HepG2 (cell line): ENCODE measurements around the gene KCNIP4. TPM values are rescaled to one million over a fixed set of nuclear protein-coding genes. Genes with fewer than 3 reads are reported as not detected.
A peak's percentile ranks its signal among the peaks of the same experiment; 100 is the strongest.

Experiments
- ATAC-seq: fragments of 200-7000 bp; cut with Tn5 transposase; 3 replicates; pipeline ENCODE4 v1.9.1; 2020; ENCODE audit warnings: mild to moderate bottlenecking, moderate library complexity
- BruUV-seq: library from RNA; stranded (reverse); fragments of 400-500 nt; replicated peaks from 2 replicates; lab custom pipeline; 2021; lab: Mats Ljungman, UMichigan
- CTCF ChIA-PET: fragments of 300-600 bp; formaldehyde crosslinking; extraction: SDS; loops from one replicate; lab custom pipeline; 2021; ENCODE audit warnings: low total read pairs, inconsistent platforms, low intra/inter-chr PET ratio; lab: Yijun Ruan, JAX
- POLR2A ChIA-PET: fragments of 350-600 bp; sonication (Branson Sonifier 250); formaldehyde crosslinking; loops from one replicate; lab custom pipeline; 2020; ENCODE audit warnings: antibody characterized with exemption, inconsistent platforms; lab: Yijun Ruan, JAX
- DNase-seq: peaks from one replicate; pipeline ENCODE4 v3.0.0-alpha.2; 2015; ENCODE audit warnings: low spot score
- FAIRE-seq: peaks from 3 replicates; lab custom pipeline; 2011; peaks lifted over from hg19 to GRCh38; lab: Jason Lieb, UNC
- H2AFZ ChIP-seq: one replicate; pipeline ENCODE4 v1.6.1; 2011; ENCODE audit warnings: low read length, inconsistent platforms
- H3K27ac ChIP-seq: fragments of 300-600 bp; 3 replicates; pipeline ENCODE4 v1.8.0; 2011; ENCODE audit warnings: mixed run types, mild to moderate bottlenecking, mixed read lengths, low read length, inconsistent platforms; ENCODE audit not compliant: insufficient read depth; ENCODE audit errors: extremely low read length
- H3K27me3 ChIP-seq, 2 experiments: fragments of 200-600 bp in 1 of 2; 2 replicates in 1 of 2; 3 replicates in 1 of 2; pipeline versions ENCODE4 v1.6.0 to v1.8.0; 2011; ENCODE audit warnings: low read length in 2 of 2, mild to moderate bottlenecking in 2 of 2, moderate library complexity in 2 of 2, inconsistent platforms in 1 of 2; ENCODE audit not compliant: insufficient read depth in 2 of 2, control insufficient read depth in 1 of 2
- H3K36me3 ChIP-seq, 2 experiments: fragments of 200-600 bp in 1 of 2; replicated peaks in 1 of 2; 2 replicates in 1 of 2; 3 replicates in 1 of 2; pipeline versions ENCODE4 v1.5.1 to v1.8.0; 2011; ENCODE audit warnings: low read length in 2 of 2, inconsistent platforms in 1 of 2; ENCODE audit not compliant: insufficient read depth in 2 of 2, control insufficient read depth in 1 of 2
- H3K4me1 ChIP-seq: 2 replicates; pipeline ENCODE4 v1.5.1; 2012; ENCODE audit warnings: low read length, inconsistent platforms; ENCODE audit not compliant: insufficient read depth
- H3K4me2 ChIP-seq: 2 replicates; pipeline ENCODE4 v1.6.0; 2011; ENCODE audit warnings: low read depth, low read length, inconsistent platforms
- H3K4me3 ChIP-seq, 3 experiments: fragments of 200-600 bp in 1 of 3; sonication (generic), shearing (Covaris generic) in 1 of 3; replicated peaks in 1 of 3; 2 replicates each; pipeline ENCODE4 v1.5.1; 2011 to 2016; ENCODE audit warnings: low read length in 3 of 3, inconsistent platforms in 2 of 3, low read depth in 2 of 3, mild to moderate bottlenecking in 2 of 3, control low read depth in 1 of 3, mixed read lengths in 1 of 3; ENCODE audit not compliant: insufficient read depth in 1 of 3
- H3K79me2 ChIP-seq: one replicate; pipeline ENCODE4 v1.6.1; 2011; ENCODE audit warnings: low read length, inconsistent platforms; ENCODE audit not compliant: insufficient read depth
- H3K9ac ChIP-seq: 2 replicates; pipeline ENCODE4 v1.6.0; 2011; ENCODE audit warnings: mild to moderate bottlenecking, low read depth, low read length, inconsistent platforms; ENCODE audit not compliant: insufficient read depth
- H3K9me3 ChIP-seq: 2 replicates; pipeline ENCODE4 v1.5.1; 2012; ENCODE audit warnings: mild to moderate bottlenecking, low read length
- H4K20me1 ChIP-seq: 2 replicates; pipeline ENCODE4 v1.6.0; 2011; ENCODE audit warnings: inconsistent platforms, mild to moderate bottlenecking, low read length, moderate library complexity; ENCODE audit not compliant: insufficient read depth
- AKAP8 ChIP-seq: sonication (generic); formaldehyde crosslinking; IDR thresholded peaks from 2 replicates; pipeline ENCODE4 v1.5.1; 2020; ENCODE audit warnings: mild to moderate bottlenecking, missing genetic modification reagents
- BCL3 ChIP-seq: sonication (generic); formaldehyde crosslinking; IDR thresholded peaks from 2 replicates; pipeline ENCODE4 v1.5.1; 2020; ENCODE audit warnings: mild to moderate bottlenecking, missing genetic modification reagents, moderate library complexity
- ISL2 ChIP-seq: sonication (generic); formaldehyde crosslinking; IDR thresholded peaks from 2 replicates; pipeline ENCODE4 v1.5.0; 2020; ENCODE audit warnings: missing genetic modification reagents
- KDM1A ChIP-seq: IDR thresholded peaks from 2 replicates; pipeline ENCODE4 v1.6.1; 2016; ENCODE audit warnings: missing compliant biosample characterization
- MAFF ChIP-seq: IDR thresholded peaks from 2 replicates; pipeline ENCODE4 v1.6.1; 2011; ENCODE audit warnings: low read depth, low read length, improper control_type of control experiment
- MAFK ChIP-seq, 2 experiments: IDR thresholded peaks in 1 of 2; conservative IDR thresholded peaks in 1 of 2; 2 replicates each; pipeline ENCODE4 v1.6.1; 2011; ENCODE audit warnings: improper control_type of control experiment in 2 of 2, low read length in 2 of 2
- PREB ChIP-seq: sonication (generic); formaldehyde crosslinking; IDR thresholded peaks from 2 replicates; pipeline ENCODE4 v1.4.0; 2020; ENCODE audit warnings: missing genetic modification reagents
- SYNCRIP ChIP-seq: fragments of 200-400 bp; formaldehyde crosslinking; IDR thresholded peaks from 2 replicates; pipeline ENCODE4 v1.6.1; 2018; ENCODE audit warnings: mild to moderate bottlenecking, low read depth, low read length; ENCODE audit not compliant: insufficient read depth
- ZNF546 ChIP-seq: sonication (generic); formaldehyde crosslinking; conservative IDR thresholded peaks from 2 replicates; pipeline ENCODE4 v1.8.1; 2023; ENCODE audit warnings: mild to moderate bottlenecking, missing genetic modification reagents
- ZNF746 ChIP-seq: sonication (generic); formaldehyde crosslinking; IDR thresholded peaks from 2 replicates; pipeline ENCODE4 v1.8.0; 2022; ENCODE audit warnings: mild to moderate bottlenecking, missing genetic modification reagents
- ZNF782 ChIP-seq: sonication (generic); formaldehyde crosslinking; IDR thresholded peaks from 2 replicates; pipeline ENCODE4 v1.4.0; 2020; ENCODE audit warnings: missing genetic modification reagents, mild to moderate bottlenecking, borderline replicate concordance
- ZNF83 ChIP-seq: sonication (generic); formaldehyde crosslinking; IDR thresholded peaks from 2 replicates; pipeline ENCODE4 v1.4.0; 2020; ENCODE audit warnings: missing genetic modification reagents, mild to moderate bottlenecking, borderline replicate concordance
- ZNF878 ChIP-seq: sonication (generic); formaldehyde crosslinking; IDR thresholded peaks from 2 replicates; pipeline ENCODE4 v1.8.1; 2023; ENCODE audit warnings: mild to moderate bottlenecking, missing genetic modification reagents, moderate library complexity
- WGBS: methylation state at CpG from one replicate; pipeline ENCODE4 v1.1.6; 2017; ENCODE audit warnings: low lambda C conversion rate; 5-methylcytosine and 5-hydroxymethylcytosine counted together
- in situ Hi-C: cut with HindIII; loops from 2 replicates; pipeline ENCODE4 v1.10.0; 2017; ENCODE audit warnings: low pct_unique_long_range_greater_than_20kb; ENCODE audit not compliant: extremely low pct_ligation_motif_present
- intact Hi-C: fragments of 100-400 bp; cut with micrococcal nuclease; formaldehyde crosslinking; loops from one replicate; pipeline ENCODE4 v1.10.0; 2022; ENCODE audit not compliant: unreplicated experiment
- polyA plus RNA-seq, 8 experiments: library from polyadenylated mRNA; depleted of rRNA in 3 of 8; stranded (reverse) in 7 of 8; unstranded in 1 of 8; fragments of >200 nt; fragmentation: Illumina TruSeq in 4 of 8; extraction: Trizol in 4 of 8; gene quantifications; 2 replicates each; pipeline versions ENCODE4 v1.2.1 to v1.2.3, GENCODE V29; 2011 to 2016; ENCODE audit warnings: low read depth in 4 of 8, missing spikeins in 1 of 8, mixed read lengths in 1 of 8; ENCODE audit not compliant: insufficient read depth in 1 of 8
- total RNA-seq, 5 experiments: library from RNA; depleted of rRNA; stranded (reverse); fragments of >200 nt; fragmentation: Illumina TruSeq; extraction: Trizol; gene quantifications; 2 replicates each; pipeline ENCODE4 v1.2.3, GENCODE V29; 2016; ENCODE audit warnings: low read depth in 1 of 5
- TF ChIP-seq, protein P1 (sequence below): sonication (generic); formaldehyde crosslinking; IDR thresholded peaks from 2 replicates; pipeline ENCODE4 v1.5.0; 2020; ENCODE audit warnings: missing genetic modification reagents
- TF ChIP-seq, protein P2 (sequence below): sonication (generic); formaldehyde crosslinking; IDR thresholded peaks from 2 replicates; pipeline ENCODE4 v1.8.0; 2022; ENCODE audit warnings: mild to moderate bottlenecking, missing genetic modification reagents, borderline replicate concordance

KCNIP4 gene
- total and polyA plus RNA-seq, 2 of the 13 experiments (the other 11 are each of a cell fraction or from before 2014, with no cell fraction given), result 0.09 TPM; not detected in 1

- Histone ChIP-seq H3K36me3 (no peaks in the 10 kb centered on the region), H2AFZ (no peak overlapping the region), H3K4me1 (no peaks in the 10 kb centered on the region), H4K20me1 (no peaks in the 10 kb centered on the region), H3K27me3 (no peaks in the 10 kb centered on the region), H3K9ac (no peak overlapping the region), H3K9me3 (no peaks in the 10 kb centered on the region), H3K4me3 (no peak overlapping the region), H3K79me2 (no peaks in the 10 kb centered on the region), H3K4me2 (no peak overlapping the region), H3K27ac (no peak overlapping the region)
- in situ Hi-C loops (no loop called here), intact Hi-C loops (no loop called here)
- POLR2A ChIA-PET, result no interaction called here
- WGBS, result 10% methylated on average over 6 of the region's 6 CpGs
- CTCF ChIA-PET, result no interaction called here
- DNase-seq (no peak), ATAC-seq (no peak), FAIRE-seq (no peak)
- BruUV-seq, result no TSS peak
- TF ChIP-seq SYNCRIP, result no peak
- peak; percentile 98 to 99 for TF ChIP-seq MAFK (conservative IDR thresholded peaks at IDR 0.05 in 1 of 2, IDR thresholded peaks at IDR 0.05 in 1 of 2; ENCODE audit: low read length in 2 of 2)
- TF ChIP-seq ZNF83 (CRISPR knock-in tag), result no peak
- no peak for TF ChIP-seq KDM1A (CRISPR knock-in tag)
- TF ChIP-seq ZNF546 (CRISPR knock-in tag), result no peak
- TF ChIP-seq AKAP8 (CRISPR knock-in tag), result no peak
- TF ChIP-seq PREB (CRISPR knock-in tag), result no peak
- no peak for TF ChIP-seq ISL2 (CRISPR knock-in tag)
- TF ChIP-seq ZNF782 (CRISPR knock-in tag), result no peak
- TF ChIP-seq ZNF746 (CRISPR knock-in tag), result no peak
- TF ChIP-seq ZNF878, result no peak
- TF ChIP-seq MAFF, result peak; percentile 98
- no peak for TF ChIP-seq BCL3
- TF ChIP-seq, protein P1, sequence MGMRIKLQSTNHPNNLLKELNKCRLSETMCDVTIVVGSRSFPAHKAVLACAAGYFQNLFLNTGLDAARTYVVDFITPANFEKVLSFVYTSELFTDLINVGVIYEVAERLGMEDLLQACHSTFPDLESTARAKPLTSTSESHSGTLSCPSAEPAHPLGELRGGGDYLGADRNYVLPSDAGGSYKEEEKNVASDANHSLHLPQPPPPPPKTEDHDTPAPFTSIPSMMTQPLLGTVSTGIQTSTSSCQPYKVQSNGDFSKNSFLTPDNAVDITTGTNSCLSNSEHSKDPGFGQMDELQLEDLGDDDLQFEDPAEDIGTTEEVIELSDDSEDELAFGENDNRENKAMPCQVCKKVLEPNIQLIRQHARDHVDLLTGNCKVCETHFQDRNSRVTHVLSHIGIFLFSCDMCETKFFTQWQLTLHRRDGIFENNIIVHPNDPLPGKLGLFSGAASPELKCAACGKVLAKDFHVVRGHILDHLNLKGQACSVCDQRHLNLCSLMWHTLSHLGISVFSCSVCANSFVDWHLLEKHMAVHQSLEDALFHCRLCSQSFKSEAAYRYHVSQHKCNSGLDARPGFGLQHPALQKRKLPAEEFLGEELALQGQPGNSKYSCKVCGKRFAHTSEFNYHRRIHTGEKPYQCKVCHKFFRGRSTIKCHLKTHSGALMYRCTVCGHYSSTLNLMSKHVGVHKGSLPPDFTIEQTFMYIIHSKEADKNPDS (CRISPR knock-in tag), result no peak
- TF ChIP-seq, protein P2, sequence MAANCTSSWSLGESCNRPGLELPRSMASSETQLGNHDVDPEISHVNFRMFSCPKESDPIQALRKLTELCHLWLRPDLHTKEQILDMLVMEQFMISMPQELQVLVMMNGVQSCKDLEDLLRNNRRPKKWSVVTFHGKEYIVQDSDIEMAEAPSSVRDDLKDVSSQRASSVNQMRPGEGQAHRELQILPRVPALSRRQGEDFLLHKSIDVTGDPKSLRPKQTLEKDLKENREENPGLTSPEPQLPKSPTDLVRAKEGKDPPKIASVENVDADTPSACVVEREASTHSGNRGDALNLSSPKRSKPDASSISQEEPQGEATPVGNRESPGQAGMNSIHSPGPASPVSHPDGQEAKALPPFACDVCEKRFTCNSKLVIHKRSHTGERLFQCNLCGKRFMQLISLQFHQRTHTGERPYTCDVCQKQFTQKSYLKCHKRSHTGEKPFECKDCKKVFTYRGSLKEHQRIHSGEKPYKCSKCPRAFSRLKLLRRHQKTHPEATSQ, result no peak
These were observed 85.7 kb downstream of the KCNIP4 start for GRCh38 chr4:21862917-21863316.
